Activated CD8-positive, alpha-beta memory T cell treated with anti-CD3 and anti-CD28 coated beads for 4 hours (primary cell): ENCODE measurements around the gene LRRN4CL.

Source experiments
- DNase-seq, 2 donors: peaks; one replicate each; pipeline ENCODE4 v3.0.0-alpha.2; 2020; ENCODE audit warnings: low read depth in 2 of 2

The LRRN4CL gene

DNA sequence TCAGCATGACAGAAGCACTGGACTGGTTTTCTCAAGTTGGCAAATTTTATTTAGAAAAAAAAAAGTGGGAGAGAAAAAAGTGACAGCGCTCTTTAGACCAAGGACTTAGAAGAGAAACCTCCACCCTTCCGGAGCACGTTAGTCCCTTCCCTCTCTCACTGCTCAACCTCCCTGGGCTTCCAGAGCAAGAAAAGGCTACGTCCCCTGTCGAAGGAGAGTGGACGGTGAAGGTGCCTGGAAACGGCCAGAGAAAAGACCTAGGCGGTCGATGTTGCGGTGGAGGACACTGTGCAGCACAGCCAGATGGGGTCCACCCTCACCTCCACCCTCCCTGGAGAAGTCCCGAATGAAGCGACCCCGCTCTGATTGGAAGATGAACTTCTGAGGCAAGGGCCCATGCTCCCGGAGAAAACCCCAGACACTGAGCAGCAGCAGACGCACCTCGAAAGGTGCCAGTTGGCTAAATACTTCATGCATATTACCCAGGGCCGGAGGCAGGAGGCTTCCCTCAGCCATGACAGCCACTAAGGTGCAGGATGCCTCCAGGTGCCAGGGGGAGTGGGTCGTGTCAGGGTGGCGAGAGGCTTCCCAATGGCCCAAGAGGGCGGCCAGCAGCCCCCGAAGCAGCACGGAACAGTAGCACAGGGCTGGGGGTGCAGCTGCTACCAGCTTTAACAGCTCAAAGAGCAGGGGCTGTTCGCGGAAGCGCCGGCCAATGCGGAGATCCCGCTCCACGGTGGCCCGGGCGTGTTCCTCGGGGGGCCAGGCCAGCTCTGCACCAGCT is 42.3 kb downstream of the LRRN4CL start:
- no peak for DNase-seq

DNA sequence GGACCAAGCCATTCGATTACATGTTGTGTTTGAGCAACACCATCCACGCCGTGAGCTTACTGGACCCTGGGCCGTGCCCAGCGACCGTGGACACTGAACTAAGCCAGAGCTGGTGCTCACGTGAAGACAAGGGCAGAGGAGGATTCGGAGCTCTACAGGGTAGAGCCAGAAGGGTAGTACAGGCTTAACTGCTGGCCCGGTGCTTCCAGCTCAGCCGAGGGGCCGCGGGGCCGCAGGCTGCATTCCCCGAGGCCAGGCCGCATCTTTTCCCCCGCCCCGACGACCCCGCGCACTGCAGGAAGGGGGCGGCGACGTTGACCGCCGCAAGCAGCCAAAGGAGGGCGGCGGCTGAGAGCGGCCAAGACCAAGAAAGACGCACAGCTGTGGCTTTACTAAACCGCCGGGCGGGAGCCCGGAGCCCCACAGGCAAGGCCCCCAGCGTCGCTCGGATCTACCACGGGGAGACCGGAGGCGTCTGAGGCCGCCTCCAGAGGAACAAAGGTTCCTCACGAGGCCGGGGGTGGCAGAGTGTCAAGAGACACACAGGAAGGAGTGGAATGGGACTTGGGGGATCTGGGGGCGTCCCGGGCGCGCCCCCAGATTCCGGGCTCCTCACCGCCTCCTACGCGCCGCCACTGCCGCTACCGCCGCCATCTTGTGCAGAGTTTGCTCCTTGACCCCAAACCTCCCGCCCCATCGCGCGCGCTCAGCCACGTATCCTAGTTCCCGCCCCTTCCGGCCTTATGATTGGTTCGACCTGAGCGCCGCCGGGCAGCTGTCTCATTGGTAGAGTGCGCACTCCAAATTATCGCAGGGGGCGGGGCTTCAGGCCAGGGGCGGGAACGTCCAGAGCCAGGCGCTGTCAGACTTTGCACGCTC is 43.1 kb downstream of the LRRN4CL start, which contains the start of gene GANAB:
Gene GANAB, minus strand, starts transcription at position 668 of the 879 bp plus-strand sequence. Its CDS starts 14 bp downstream, at position 654.
- peak; percentile 98 to 99 for DNase-seq

DNA sequence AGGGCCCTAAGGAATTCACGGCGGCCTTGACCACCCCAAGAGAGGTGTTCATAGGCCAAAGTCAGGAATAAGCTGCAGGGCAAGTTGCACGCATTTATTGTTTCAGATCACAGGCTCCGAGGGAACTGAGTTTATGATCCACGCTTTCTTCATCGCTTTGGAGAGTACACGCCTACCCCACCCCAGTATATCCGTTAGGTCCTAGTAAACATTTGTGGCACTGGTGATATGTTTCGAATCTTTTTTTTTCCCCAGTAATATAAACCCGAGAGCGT is 43.7 kb downstream of the LRRN4CL start:
- DNase-seq, result no peak

DNA sequence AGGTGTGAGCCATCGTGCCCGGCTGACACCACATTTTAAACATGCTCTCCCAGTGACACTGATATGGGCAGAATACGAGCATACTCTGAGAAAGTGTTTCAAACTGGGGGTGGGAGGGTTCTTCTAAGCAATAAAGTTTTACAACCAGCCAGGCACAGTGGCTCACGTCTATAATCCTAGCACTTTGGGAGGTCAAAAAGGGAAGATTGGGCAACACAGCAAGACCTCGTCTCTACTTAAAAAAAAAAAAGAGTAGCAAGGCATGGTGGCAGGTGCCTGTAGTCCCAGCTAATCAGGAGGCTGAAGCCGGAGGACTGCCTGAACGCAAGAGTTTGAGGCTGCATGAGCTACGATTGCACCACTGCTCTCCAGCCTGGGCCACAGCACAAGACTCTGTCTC is 45.1 kb downstream of the LRRN4CL start:
- no peak for DNase-seq
